PC-3 (cell line): ENCODE results near the gene UPF3A. TPM values are rescaled to one million over a fixed set of nuclear protein-coding genes. Genes with fewer than 3 reads are reported as not detected.
A peak's percentile ranks its signal among the peaks of the same experiment; 100 is the strongest.

Source experiments
- ATAC-seq: fragments of 200-7000 bp; cut with Tn5 transposase; 2 replicates; pipeline ENCODE4 v1.9.1; 2020; ENCODE audit warnings: mild to moderate bottlenecking, moderate library complexity
- Bru-seq: library from RNA; stranded (reverse); fragments of 400-500 nt; gene quantifications from one replicate; lab custom pipeline; 2021; lab: Mats Ljungman, UMichigan
- BruChase-seq, 2 experiments: library from RNA; stranded (reverse); fragments of 400-500 nt; gene quantifications; one replicate each; lab custom pipeline; 2021; lab: Mats Ljungman, UMichigan
- BruUV-seq: library from RNA; stranded (reverse); fragments of 400-500 nt; replicated peaks from 2 replicates; lab custom pipeline; 2021; lab: Mats Ljungman, UMichigan
- CTCF ChIA-PET: fragments of 300-600 bp; sonication (Branson Sonifier 250); formaldehyde crosslinking; loops from one replicate; lab custom pipeline; 2022; ENCODE audit warnings: antibody characterized with exemption; lab: Charles Lee
- POLR2A ChIA-PET: fragments of 300-600 bp; sonication (Branson Sonifier 250); formaldehyde crosslinking; loops from one replicate; lab custom pipeline; 2022; ENCODE audit warnings: antibody characterized with exemption; ENCODE audit not compliant: unreplicated experiment; lab: Charles Lee
- DNase-seq: peaks from one replicate; pipeline ENCODE4 v3.0.0-alpha.2; 2015
- H2AFZ ChIP-seq: fragments of 300-600 bp; sonication (generic); 2 replicates; pipeline ENCODE4 v1.6.0; 2016; ENCODE audit warnings: antibody characterized with exemption, low read length
- H3F3A ChIP-seq: fragments of 300-600 bp; sonication (generic); one replicate; pipeline ENCODE4 v1.6.0; 2017; ENCODE audit warnings: antibody characterized with exemption, low read length, control low read depth, mild to moderate bottlenecking; ENCODE audit not compliant: unreplicated experiment
- H3K27ac ChIP-seq: fragments of 300-600 bp; sonication (generic); 2 replicates; pipeline ENCODE4 v1.5.1; 2016; ENCODE audit warnings: mild to moderate bottlenecking, low read length
- H3K27me3 ChIP-seq: fragments of 300-600 bp; sonication (generic); 2 replicates; pipeline ENCODE4 v1.6.1; 2016; ENCODE audit warnings: low read length, mixed read lengths
- H3K36me3 ChIP-seq: fragments of 300-600 bp; sonication (generic); 2 replicates; pipeline ENCODE4 v1.6.1; 2016; ENCODE audit warnings: low read depth, mixed run types, low read length, mixed read lengths
- H3K4me1 ChIP-seq: fragments of 300-600 bp; sonication (generic); 2 replicates; pipeline ENCODE4 v1.5.1; 2016; ENCODE audit warnings: low read length; ENCODE audit not compliant: insufficient read depth
- H3K4me2 ChIP-seq: fragments of 300-600 bp; sonication (generic); 2 replicates; pipeline ENCODE4 v1.6.0; 2016; ENCODE audit warnings: low read length
- H3K4me3 ChIP-seq: fragments of 300-600 bp; sonication (generic); 2 replicates; pipeline ENCODE4 v1.5.1; 2016; ENCODE audit warnings: mild to moderate bottlenecking, low read length, mixed read lengths
- H3K79me2 ChIP-seq: fragments of 300-600 bp; sonication (generic); 2 replicates; pipeline ENCODE4 v1.6.1; 2017; ENCODE audit warnings: low read length, mixed read lengths
- H3K9ac ChIP-seq: fragments of 300-600 bp; sonication (generic); 2 replicates; pipeline ENCODE4 v1.6.0; 2016; ENCODE audit warnings: mild to moderate bottlenecking, low read length
- H3K9me2 ChIP-seq: fragments of 300-600 bp; sonication (generic); replicated peaks from 2 replicates; pipeline ENCODE4 v1.6.1; 2016; ENCODE audit warnings: mixed run types, low read length, mixed read lengths
- H3K9me3 ChIP-seq: fragments of 300-600 bp; sonication (generic); 2 replicates; pipeline ENCODE4 v1.6.1; 2016; ENCODE audit warnings: low read length, mixed read lengths
- H4K20me1 ChIP-seq: fragments of 300-600 bp; sonication (generic); 2 replicates; pipeline ENCODE4 v1.6.1; 2016; ENCODE audit warnings: low read length, mixed read lengths
- CTCF ChIP-seq: fragments of 300-600 bp; sonication (generic); conservative IDR thresholded peaks from 2 replicates; pipeline ENCODE4 v1.5.1; 2017; ENCODE audit warnings: antibody characterized with exemption, low read depth, mild to moderate bottlenecking, low read length
- EZH2 ChIP-seq: fragments of 300-600 bp; sonication (generic); IDR thresholded peaks from one replicate; pipeline ENCODE4 v1.6.1; 2017; ENCODE audit warnings: antibody characterized with exemption, mild to moderate bottlenecking, low read length; ENCODE audit not compliant: unreplicated experiment
- EZH2phosphoT487 ChIP-seq: fragments of 300-600 bp; sonication (generic); IDR thresholded peaks from 2 replicates; pipeline ENCODE4 v1.6.1; 2018; ENCODE audit warnings: mild to moderate bottlenecking, antibody characterized with exemption, low read length, borderline replicate concordance
- intact Hi-C: fragments of 100-400 bp; cut with micrococcal nuclease; formaldehyde crosslinking; loops from 2 replicates; pipeline ENCODE4 v1.9.0; 2023
- long read RNA-seq: library from polyadenylated mRNA; unstranded; transcript quantifications from one replicate; pipeline ENCODE4 v2.0.0, GENCODE V29; 2021; ENCODE audit not compliant: unreplicated experiment
- total RNA-seq: library from RNA; depleted of rRNA; stranded (reverse); fragments of >200 nt; gene quantifications from 2 replicates; pipeline ENCODE4 v1.2.3, GENCODE V29; 2014; rRNA removed

Gene UPF3A
- total RNA-seq (17.4 and 18.1 TPM in 2 replicates), Bru-seq, nascent RNA (percentile 83 among the genes with signal in this experiment), BruChase-seq, experiment 1, labeled RNA remaining after a 6-hour chase (percentile 87 among the genes with signal in this experiment), BruChase-seq, experiment 2, labeled RNA remaining after a 2-hour chase (percentile 85 among the genes with signal in this experiment)
- long read RNA-seq, transcript UPF3A-205 (3 exons, 423 nt), result major isoform, 6 of 108 reads
- long read RNA-seq, partial matches to known transcripts, result 60 of 108 reads
- long read RNA-seq, other reads (novel, unspliced or antisense), result 35 of 108 reads

DNA sequence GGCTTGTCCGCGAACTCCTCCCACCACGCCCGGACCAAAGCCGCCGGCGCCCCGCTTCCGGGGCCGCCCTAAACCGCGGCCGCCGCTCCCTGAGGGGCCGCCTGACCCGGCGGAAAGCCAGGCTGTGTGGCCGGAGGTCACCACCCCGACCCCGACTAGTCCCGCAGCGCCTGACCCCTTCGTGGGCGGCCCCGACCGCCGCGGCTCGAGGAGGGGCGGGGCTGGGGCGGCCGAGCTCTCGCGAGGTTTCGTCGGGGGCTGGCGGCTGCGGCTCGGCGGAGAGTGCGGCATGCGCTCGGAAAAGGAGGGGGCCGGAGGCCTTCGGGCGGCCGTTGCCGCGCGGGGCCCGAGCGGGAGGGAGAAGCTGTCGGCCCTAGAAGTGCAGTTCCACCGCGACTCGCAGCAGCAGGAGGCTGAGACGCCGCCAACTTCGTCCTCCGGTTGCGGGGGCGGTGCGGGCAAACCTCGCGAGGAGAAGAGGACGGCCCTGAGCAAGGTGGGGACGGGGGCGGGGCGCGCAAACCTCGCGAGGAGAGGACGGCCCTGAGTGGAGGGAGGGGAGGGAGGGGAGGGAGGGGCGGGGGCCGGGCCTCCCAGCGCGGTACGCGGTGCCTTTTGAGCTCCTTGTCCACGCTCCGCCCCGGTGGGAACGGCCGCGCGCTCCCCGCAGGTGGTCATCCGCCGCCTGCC, at the start of gene UPF3A:
TSS of gene UPF3A (plus strand) at position 251 of the 690 bp plus-strand sequence. CDS start at position 290, 39 bp downstream.
- Histone ChIP-seq H3K27ac (peak within 1 kb of the TSS; percentile 94), H4K20me1 (no peaks in the 10 kb centered on the region), H3K4me3 (peak within 1 kb of the TSS; percentile 86), H2AFZ (peak within 1 kb of the TSS; percentile 90), H3K9me3 (no peaks in the 10 kb centered on the region), H3K27me3 (no peaks in the 10 kb centered on the region), H3K4me1 (peaks cover 13% of the 10 kb centered on the region), H3F3A (peaks cover 4% of the 10 kb centered on the region), H3K79me2 (peaks cover 25% of the 10 kb centered on the region), H3K4me2 (peak within 1 kb of the TSS; percentile 96), H3K9me2 (no peaks in the 10 kb centered on the region), H3K9ac (peak within 1 kb of the TSS; percentile 99), H3K36me3 (peaks cover 6% of the 10 kb centered on the region; the same call in 1 of the 2 replicates)
- no TSS peak for BruUV-seq
- ATAC-seq (peak; percentile 77), DNase-seq (peak; percentile 71)
- CTCF ChIA-PET, result interaction anchor here (0.6 kb wide), 1 partner anchor 68 kb away, joined by 5 read pairs; no protein-coding TSS in a partner anchor
- no peak for TF ChIP-seq CTCF
- TF ChIP-seq EZH2phosphoT487, result no peak
- TF ChIP-seq EZH2, result no peak
- intact Hi-C loops, result loop anchor here (2.0 kb wide), 1 partner anchor 33 kb away; the partner anchor contains the start of gene CHAMP1
- POLR2A ChIA-PET, result no interaction called here

DNA sequence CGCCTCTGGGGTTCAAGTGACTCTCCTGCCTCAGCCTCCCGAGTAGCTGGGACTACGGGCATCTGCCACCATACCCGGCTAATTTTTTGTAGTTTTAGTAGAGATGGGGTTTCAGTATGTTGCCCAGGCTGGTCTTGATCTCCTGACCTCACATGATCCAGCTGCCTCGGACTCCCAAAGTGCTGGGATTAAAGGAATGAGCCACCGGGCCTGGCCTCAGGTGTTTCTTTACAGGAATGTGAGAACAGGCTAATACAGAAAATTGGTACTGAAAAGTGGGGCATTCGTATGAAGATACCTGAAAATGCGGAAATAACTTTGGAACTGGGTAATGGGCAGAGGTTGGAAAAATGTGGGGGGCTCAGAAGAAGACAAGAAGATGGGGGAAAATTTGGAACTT, 49.5 kb upstream of the UPF3A start:
- no TSS peak for BruUV-seq
- peaks cover 3% of the 10 kb centered on the region; the same call in 1 of the 2 replicates for H3K4me1 ChIP-seq
- no peaks in the 10 kb centered on the region for H3K36me3 ChIP-seq
- H3K4me3 ChIP-seq, result no peak overlapping the region
- ATAC-seq (no peak), DNase-seq (no peak)
- H3K9me2 ChIP-seq, result no peaks in the 10 kb centered on the region
- H3F3A ChIP-seq, result no peaks in the 10 kb centered on the region
- H4K20me1 ChIP-seq, result peaks cover 5% of the 10 kb centered on the region; the same call in 1 of the 2 replicates
- H3K9ac ChIP-seq, result no peak overlapping the region
- no peaks in the 10 kb centered on the region for H3K9me3 ChIP-seq
- ChIA-PET CTCF (no interaction called here), POLR2A (no interaction called here)
- peaks cover 21% of the 10 kb centered on the region for H3K79me2 ChIP-seq
- H3K4me2 ChIP-seq, result no peak overlapping the region
- H3K27me3 ChIP-seq, result no peaks in the 10 kb centered on the region
- H2AFZ ChIP-seq, result no peak overlapping the region
- intact Hi-C loops, result no loop called here
- no peak for TF ChIP-seq EZH2phosphoT487
- no peak for TF ChIP-seq CTCF
- TF ChIP-seq EZH2, result no peak
- H3K27ac ChIP-seq, result no peak overlapping the region
